ENCODE measurements around the gene ARMH3.
A peak's percentile ranks its signal among the peaks of the same experiment; 100 is the strongest.

The ARMH3 gene

DNA sequence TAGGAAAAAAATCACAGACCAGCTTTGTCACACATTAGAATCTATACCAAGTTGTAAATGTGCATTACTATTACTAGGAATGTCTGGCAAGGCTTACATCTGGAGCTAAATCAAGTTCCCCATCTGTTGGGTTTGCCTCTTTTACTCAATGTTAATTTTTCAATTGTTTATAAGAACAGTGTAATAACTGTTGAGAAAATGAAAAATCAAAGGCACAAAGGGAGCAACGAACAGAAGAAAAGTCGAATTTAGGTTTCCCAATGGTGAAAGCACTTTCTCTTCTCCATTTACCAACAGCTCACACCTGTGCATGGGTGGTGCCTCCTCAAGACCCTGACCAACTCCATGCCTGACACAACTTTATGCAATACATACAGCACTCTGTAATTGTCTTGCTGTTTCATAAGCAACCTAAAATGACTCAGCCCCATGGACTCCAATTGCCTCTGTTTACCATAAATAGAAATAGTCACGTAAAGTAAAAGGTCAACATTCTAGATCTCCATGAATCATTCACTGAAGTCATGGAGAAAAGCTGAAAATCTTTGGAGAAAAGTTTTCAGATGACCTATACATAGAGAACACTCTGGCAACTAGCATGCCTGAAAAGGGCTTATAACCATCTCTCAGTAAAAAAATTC lies 116.8 kb downstream of the ARMH3 start:
- peak; percentile 48 for DNase-seq (ENCODE audit: low spot score)

DNA sequence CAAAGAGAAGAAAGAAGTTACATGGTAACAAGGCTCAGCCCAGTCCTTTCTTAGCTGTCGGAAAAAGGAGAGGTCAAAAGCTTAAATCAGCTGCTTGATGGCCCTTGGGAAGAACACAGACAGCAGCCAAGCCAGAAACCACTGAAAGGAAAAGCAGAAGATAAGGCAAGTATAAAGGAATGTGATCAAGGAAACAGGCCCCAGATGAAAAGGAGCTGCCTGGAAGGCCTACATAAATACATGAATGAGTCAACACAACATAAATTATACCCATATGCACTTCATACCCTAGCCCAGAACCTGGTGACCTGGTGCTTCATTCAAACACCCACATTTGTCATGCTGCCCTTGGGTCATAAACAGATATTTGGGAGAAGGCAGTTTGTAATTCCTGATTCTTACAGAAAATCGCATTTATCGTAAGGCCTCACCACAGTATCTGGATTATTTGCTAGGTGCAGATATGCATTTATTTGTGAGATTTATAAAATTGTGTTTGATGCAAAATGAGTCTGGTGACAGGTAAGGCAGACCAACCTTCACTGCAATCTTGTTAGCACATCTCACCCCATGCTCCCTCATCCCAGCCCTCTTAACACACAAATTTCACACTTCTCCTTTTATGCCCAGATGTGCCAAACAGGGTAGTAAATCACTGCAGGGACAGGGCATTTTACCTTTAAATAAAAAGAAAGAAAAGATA lies 117.5 kb downstream of the ARMH3 start:
- DNase-seq (ENCODE audit: low spot score) = peak; percentile 50

DNA sequence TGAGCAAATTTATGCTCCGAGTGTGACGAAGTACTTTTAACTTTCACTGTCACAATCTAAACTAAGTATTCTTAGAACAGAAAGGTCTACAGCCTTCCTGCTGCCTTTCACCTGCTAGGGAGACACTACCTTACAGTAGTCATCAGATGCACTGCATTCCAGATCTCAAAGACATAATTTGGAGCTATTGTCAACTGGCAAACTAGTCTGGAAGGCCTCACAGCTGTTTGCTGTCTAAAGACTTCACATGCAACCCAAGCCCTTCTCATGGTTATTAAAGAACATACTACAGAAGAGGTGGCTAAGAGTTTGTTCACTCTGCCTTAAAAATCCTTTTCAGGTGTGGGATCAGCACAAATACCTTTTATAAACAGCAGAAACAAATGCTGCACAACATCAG lies 120.5 kb downstream of the ARMH3 start:
- no peak for DNase-seq (ENCODE audit: low spot score)

DNA sequence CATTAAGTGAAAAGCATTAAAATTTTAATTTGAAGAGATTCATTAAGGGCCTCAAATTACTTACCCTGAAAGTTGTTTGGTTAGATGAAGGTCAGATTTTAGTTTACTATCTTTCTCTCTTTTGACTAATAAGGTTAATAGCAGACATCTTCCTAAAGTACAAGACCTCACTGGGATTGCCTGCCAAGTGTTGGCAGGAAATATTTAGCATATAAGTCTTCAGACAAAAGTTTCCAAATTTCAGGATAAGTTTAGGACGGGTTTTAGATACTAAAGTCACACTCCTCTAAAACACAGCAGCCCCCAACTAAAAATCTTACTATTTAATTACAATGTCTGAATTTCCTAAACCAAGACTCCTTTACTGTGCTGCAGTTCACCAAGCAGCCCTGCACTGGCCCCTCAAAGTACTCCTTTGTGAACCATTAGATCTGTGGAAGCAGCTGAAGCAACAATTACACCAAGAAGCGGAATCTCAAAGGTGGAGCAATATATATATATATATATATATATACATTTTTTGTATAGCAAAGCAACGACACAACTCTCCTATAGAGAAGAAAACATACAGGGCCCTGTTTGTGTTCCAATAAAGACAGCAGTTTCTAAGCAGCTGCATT lies 121.2 kb downstream of the ARMH3 start:
- DNase-seq (ENCODE audit: low spot score) = no peak

DNA sequence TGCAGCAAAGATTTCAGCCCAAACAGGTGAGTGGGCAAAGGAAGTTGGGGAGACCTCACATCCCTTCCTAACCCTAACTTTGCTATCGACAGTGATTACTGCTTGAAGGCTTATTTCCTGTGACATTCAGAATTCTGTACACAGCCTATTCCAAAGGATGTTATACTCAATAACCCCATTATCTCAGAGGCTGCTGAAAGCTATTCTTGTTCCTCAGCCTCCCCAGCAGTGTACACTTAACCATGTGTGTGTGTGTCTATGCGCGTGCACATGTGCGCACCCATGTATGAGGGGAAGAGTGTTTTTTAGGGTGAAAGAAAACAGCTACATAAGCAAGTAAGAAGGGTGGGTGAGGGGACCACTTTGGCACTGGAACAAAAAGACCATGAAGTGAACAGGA lies 122.0 kb downstream of the ARMH3 start:
- DNase-seq (ENCODE audit: low spot score) = no peak

DNA sequence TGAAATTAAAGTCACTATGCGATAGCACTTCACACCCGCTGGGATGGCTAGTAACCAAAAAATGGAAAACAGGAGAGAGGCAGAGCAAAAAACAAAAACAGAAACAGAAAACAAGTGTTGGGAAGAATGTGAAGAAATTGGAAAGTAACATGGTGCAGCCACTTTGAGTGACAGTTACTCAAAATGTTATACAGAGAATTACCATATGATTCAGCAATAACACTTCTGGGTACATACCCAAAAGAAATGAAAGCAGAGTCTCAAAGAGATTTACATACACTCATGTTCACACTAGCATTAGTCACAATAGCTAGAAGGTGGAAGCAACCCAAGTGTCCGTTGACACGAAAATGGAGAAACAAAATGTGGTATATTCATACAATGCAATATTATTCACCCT lies 123.8 kb downstream of the ARMH3 start:
- DNase-seq (ENCODE audit: low spot score) = no peak

DNA sequence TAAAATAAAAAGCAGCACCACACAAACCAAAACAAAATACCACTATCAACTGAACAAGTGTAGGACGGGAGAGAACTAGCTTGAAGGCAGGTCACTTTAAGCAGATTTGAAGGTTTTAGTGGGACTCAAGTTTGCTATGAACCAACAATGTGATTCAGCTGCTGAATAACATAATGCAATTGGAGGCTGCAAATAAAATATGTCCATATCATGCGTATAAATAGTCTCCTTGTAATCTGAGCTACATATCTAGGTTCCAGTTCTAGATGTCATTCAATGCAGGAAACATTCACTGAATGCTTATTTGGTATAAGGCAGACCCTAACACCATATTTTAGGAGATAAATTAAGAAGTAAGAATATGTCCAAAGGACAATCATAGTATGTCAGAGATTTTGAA lies 130.9 kb downstream of the ARMH3 start:
- DNase-seq (ENCODE audit: low spot score) = no peak

DNA sequence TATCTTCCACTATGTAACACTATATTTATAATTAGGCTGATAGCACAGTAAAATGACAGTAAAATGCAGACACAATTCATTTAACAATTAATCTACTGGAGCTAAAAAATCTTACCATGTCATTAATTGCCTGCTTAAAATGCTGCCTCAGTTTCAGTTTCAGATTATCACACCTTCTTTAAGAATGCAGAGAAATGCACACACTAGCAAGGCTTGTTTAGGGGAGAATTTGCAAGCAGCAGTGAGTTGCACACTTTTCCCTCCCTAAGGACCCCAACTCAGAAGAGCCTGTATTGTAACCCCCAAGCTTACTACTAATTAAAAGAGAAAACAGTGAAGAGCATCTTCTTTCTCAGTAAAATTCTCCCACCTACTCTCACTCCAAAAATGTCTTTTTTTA lies 132.7 kb downstream of the ARMH3 start:
- no peak for DNase-seq (ENCODE audit: low spot score)

DNA sequence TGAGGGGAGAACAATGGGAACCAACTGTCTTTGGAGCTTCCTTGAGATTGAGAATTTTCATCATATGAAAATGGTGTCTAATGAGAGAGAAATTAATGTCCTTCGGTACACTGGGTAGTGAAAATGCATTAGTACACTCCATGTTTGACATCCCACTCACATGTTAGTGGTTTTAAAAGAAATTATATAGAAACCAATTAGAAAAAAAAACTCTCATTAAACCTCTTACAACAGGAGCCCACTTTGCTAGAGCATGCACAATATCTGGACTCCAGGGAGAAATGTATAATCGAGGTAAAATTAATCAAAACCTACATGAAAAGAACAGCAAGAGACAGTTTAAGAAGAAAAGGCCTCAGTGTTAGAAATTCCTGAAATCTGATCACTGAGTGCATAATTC lies 133.1 kb downstream of the ARMH3 start:
- DNase-seq (ENCODE audit: low spot score) = no peak

DNA sequence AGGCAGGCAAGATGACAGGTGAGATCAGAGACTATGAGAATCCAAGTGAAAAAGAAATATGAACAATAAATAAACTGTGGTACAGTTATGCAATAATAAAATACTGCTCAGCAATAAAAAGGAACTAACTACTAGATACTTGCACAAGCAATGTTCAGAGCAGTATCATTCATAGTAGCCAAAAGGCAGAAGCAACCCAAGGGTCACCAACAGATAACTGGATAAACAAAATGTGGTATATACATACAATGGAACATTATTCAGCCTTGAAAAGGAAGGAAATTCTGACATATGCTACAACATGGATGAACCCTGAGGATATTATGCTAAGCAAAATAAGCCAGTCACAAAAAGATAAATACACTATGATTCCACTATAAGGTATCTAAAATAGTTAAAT lies 135.4 kb downstream of the ARMH3 start:
- no peak for DNase-seq (ENCODE audit: low spot score)

DNA sequence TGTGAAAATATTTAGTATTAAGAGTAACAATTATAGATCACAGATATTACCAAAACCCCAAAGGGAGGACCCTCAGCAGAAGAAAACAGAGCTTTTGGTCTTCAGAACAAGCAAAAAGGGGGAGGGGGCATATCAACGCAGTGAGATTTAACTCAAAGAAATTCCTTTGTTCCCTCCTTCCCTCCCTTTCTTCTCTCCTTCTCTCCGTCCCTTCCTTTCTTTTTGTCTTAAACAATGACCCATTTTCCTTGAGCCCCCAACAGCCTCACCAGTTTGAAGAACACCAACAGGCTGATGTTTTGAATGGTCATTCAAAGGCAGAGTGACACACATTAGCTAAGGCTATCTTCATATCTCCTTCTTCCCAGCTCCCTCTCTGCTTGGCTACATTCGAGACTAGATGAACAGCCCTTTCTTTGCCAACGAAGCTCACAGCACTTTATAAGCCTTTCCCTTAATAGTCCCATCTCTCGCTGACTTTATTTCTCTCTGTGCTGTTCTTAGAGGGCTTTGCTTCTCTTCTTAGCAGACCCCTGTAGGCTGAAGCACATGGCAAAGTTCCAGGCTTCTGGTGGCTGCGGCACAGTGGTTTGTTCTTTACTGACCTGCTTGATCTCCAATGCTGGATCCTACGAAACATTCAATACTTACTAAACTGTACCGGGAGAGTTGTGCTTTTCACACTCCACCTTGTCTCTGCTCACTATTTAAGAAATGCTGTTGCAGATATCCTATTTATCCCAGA lies 136.8 kb downstream of the ARMH3 start:
- DNase-seq (ENCODE audit: low spot score) = no peak

DNA sequence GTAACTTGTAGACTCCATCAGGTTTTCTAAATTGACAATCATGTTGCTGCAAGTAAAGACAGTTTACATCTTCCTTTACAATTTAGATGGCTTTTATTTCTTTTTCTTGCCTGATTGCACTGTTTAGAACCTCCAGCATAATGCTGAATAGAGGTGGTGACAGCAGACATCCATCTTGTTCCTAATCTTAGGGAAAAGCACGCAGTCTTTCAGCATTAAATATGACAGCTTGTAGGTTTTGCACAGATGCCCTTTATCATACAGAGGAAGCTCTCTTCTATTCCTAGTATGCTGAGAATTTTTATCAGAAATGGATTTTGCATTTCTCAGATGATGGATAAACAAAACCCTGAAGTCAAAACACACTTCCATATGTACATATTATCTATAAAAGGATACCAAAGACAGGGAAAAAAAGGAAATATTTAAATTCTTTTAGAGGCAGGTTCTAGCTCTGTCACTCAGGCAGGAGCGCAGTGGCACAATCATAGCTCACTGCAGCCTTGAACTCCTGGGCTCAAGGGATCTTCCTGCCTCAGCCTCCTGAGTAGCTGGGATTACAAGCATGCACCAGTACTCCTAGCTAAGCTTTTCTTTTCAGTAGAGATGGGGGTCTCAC lies 143.3 kb downstream of the ARMH3 start:
- no peak for DNase-seq (ENCODE audit: low spot score)

DNA sequence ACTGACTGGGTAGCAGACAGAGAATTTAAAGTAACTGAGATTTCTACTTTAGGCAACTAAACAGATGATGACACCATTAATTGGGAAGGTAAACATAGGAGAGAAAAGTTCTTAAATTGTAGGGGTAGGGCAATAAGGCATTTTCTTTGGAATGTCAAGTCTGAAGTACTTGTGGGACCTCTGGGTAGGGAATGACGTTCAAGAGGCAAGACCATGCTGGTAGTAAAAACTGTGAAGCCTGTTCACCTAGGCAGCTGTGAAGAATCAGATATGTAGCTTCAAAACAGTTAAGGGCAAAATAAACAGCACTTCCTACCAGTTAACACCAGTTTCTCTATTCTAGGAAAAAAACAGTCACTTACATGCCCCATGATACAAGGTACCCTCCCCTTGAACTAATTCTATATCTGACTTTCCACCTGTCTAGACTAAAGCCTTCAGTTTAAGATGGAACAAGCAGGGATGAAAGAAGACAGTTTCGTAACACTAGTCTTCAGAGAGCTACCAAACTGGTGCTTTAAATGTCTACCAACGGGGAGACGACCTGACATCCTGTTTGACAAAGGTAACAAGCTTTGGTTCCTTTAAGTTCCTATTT lies 149.3 kb downstream of the ARMH3 start:
- DNase-seq (ENCODE audit: low spot score) = no peak

DNA sequence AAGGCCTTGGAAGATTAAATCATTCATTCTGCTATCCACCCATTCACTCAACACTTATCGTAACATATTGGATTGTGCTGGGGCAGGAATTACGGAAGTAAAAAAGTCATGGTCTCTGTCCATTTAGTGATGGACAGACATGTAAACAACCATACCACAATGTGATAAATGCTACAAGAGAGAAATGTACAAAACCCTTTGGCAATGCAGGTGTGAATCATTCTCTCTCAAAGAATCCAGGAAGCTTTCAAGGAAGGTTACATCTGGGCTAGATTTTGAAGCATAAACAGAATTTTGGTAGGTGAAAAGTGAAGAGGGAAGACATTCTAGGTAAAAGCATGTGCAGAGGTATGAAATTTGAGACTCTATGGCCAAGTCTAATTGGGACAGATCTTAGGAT lies 150.7 kb downstream of the ARMH3 start:
- no peak for DNase-seq (ENCODE audit: low spot score)

DNA sequence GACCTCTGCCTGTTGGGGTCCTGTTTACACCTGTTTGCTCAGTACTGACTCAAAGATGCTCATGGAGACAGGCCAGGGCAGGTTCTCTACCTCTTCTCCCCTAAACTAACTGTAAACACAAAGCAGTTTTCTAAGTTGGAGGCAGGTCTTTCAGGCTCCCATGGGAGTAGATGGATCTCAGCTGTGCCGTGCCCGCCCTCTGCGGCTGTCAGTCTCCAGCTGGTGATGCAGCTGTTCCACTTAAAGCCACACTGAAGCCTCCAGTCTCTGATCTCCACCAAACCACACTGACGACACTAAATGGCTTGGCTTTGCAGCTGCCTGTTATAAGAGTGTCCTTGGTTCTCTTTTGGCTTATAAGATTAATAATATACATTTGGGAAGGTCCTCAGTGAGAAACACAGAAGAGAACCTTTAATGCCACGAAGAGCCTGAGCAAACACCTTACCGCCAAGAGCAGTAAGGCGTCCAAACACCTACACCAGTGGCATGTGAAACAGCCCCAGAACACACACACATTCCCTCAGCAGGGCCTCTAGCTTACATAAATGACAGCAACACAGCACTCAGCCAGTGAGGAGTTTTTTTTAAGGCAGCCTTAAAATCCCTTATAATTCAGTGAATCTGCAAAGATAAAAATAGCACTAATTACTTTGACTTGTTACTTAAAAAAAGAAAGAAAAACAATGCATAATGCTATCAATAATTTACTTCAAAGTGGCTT lies 152.0 kb downstream of the ARMH3 start:
- DNase-seq (ENCODE audit: low spot score) = no peak

DNA sequence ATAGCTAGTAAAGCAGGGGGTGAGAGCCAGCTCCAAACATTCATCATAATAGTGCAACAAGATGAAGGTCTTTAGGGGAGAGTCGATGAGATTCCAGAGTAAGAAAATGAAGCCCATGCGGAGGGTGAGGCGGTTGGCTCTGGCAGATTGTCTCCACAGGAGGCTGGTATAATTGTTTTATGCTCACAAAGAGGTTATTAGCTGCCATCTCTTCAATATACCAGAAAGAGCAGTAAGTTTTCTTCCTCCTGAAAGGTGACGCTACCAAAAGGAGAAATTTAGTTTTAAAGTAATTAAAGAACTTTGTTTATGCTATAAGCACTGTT lies 153.2 kb downstream of the ARMH3 start:
- DNase-seq (ENCODE audit: low spot score) = no peak

DNA sequence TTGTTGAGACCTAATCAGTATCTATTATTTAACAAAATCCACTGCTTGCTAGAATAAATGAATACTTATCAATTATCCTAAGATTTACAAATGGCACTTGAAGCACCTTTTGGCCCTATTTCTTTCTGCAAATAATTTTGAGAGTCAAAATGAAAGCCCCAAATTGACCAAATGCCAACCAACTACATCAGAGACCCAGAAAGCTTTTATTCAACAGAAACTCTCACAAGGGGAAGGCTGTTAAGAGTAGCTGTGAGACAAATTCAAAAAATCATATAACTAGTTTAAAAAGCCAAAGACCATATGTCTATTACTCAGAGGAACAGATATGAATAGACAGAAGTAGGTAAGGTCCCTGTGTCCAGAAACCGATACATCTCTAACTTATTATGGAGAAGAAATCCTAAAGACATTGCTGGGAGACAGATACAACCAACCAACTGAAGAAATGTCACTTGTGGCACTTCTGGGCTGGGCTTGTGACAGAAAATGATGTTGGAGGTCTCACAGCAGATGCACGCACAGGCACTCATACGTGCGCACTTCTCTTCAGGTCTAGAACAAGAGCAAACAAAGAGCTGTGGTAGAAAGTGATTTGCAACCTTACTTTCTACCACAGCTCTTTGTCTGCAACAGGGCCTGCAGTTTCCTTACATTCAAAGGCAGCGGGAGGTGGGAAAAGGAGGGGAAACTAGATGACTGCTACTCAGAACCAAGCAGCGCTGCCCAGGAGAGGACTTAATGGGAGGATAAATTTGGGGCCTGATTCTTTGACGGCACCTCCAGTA lies 153.7 kb downstream of the ARMH3 start:
- no peak for DNase-seq (ENCODE audit: low spot score)

DNA sequence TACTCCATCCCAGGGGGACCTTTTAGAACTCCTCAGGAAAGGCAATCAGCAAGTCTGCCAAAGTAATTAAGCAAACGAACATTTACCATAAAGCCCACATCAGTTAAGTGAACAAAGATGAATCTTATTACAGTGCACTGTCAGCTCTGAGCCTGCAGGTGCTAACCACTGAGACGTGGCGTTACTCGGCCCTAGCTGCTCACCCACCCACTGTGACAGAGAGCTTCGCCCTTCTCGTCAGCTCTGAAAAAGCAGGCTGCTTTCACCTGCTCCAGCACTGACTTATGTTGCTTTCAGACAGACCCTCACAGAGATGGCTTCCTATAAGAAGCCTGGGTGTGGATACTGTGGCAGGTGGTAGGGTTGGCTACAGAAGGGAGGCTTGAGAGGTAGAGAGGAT lies 154.6 kb downstream of the ARMH3 start:
- DNase-seq (ENCODE audit: low spot score) = no peak

DNA sequence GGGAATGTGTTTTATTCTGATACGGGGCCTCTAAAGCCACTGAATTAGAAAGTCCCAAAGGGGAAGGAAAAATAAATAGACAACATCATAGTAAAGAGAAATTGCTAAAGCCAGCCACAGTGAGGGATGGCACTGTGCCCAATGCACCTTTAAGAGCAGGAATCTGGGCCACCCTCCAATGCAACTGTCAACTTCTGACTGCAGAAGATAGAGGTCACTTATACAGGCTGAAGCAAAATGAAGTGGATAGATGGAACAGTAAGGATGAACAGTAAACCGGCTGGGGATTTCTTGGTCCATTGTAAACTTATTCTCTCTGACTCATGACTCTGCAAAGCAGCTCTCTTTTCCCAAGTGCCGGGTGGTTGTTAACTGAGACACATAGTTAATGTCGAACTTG lies 158.3 kb downstream of the ARMH3 start:
- peak; percentile 10 for DNase-seq (ENCODE audit: low spot score)

DNA sequence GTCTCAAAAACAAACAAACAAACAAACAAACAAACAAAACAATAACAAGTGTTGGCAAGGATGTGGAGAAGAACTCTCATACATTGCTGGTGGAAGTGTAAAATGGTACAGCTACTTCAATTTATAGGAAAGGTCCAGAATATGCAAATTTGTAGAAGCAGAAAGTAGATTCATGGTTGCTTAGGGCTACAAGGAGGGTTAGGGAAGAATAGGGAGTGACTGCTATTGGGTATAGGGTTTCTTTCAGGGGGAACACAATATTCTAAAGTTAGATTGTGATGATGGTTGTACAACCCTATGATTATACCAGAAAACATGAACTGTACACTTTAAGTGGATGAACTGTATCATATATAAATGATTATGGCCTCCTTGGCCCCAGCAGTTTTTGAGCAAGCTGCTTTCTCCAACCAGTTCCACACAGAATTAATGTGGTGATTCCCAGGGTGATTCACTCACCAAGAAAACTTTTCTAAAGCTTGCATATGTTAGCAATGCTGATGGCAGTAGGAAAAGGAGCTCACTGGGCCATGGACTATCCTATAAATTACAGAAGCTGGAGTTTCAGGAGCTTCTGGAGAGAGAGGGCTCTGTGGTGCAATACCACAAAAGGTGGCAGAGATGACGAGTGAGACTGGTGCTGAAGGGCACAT lies 159.6 kb downstream of the ARMH3 start:
- DNase-seq (ENCODE audit: low spot score) = no peak
